GM19043 (cell line): Measurements from ENCODE around the gene NBEAL1.
"Not testable (repeated sequence)": the region's sequence is repeated elsewhere in the genome, so short reads cannot be mapped to it uniquely, and the experiment has no call there.

Experiments used
- ATAC-seq: cut with Tn5 transposase; IDR thresholded peaks from one replicate; pipeline ENCODE4 v1.9.1; 2021; ENCODE audit warnings: low read depth; ENCODE audit not compliant: unreplicated experiment

The NBEAL1 gene

DNA sequence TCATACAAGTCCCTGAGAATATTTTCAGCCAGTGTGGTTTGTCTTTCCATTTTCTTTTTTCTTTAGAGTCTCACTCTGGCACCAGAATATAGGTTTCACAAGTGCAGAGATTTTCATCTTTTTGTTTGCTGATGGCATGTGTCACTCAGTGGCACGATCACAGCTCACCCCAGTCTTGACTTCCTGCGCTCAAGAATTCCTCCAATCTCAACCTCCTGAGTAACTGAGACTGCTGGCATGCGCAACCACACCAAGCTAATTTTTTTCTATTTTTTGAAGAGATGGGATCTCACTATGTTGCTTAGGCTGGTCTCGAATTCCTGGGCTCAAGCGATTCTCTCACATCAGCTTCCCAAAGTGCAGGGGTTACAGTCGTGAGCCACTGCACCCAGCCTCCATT is 23.9 kb downstream of the NBEAL1 start:
- no peak for ATAC-seq

DNA sequence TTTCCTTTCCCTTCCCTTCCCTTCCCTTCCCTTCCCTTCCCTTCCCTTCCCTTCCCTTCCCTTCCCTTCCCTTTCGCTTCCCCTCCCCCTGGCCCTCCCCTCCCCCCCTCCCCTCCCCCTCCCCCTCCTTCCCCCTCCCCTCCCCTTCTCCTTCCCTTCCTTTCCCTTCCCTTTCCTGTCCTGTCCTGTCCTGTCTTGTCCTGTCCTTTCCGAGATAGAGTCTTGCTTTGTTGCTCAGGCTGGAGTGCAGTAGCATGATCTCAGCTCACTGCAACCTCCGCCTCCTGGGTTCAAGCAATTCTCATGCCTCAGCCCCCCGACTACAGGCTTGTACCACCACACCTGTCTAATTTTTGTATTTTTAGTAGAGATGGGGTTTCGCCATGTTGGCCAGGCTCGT is 24.5 kb downstream of the NBEAL1 start:
- ATAC-seq = not testable (repeated sequence)

DNA sequence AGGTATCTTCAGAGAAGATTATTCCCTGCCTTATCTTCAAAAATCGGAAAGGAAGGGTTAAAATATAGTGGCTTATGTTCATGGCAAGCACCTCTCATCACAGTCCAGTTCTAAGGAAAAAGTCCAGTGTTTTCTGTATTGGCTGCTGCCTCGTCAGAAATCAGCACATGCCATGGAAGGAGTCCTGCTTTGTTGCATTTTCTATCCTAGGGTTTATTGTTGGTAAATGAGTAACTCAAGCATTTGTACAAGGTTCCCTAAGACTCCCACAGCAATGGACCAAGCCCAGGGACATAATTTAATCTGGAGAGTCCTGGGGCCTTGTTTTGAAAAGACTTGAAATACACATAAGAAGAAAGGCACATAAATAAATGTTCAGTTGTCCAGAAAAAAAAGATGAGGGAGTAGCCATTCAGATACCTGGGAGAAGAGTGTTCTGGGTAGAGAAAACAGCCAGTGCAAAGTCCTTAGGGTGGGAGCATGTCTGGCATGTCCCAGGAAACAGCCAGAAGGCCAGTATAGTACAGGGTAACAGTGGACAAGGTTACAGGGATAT is 26.4 kb downstream of the NBEAL1 start:
- ATAC-seq = no peak

DNA sequence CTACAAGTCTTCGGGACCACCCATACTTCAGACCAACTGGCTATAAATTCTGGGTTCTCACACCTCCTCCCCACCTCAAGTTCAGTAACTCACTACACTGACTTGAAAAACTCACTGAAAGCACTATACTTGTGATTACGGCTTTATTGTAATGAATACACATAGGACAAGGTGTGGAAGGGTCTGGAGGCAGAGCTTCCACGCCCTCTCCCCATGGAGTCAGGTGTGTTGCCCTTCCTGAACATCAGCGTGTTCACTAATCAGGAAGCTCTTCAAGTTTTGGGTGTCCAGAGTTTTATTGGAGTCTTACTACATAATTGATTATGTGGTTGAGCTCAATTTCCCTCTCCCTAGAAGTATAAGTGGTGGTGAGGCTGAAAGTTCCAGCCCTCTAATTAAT is 27.5 kb downstream of the NBEAL1 start:
- no peak for ATAC-seq

DNA sequence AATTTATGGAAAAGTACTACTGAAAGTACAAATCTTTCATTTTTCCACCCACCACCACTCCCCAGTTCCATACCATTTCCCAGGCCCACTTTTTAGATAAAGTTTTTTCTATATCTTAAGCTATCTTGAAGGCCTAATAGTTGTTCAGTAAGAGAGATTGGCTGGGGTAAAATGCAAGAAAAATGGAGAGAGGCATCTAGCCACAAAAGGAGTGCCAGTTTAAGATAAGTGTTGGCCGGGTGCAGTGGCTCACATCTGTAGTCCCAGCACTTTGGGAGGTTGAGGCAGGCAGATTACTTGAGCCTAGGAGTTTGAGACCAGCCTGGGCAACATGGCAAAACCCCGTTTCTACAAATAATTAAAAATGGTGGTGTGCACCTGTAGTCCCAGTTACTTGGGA is 28.6 kb downstream of the NBEAL1 start:
- no peak for ATAC-seq

DNA sequence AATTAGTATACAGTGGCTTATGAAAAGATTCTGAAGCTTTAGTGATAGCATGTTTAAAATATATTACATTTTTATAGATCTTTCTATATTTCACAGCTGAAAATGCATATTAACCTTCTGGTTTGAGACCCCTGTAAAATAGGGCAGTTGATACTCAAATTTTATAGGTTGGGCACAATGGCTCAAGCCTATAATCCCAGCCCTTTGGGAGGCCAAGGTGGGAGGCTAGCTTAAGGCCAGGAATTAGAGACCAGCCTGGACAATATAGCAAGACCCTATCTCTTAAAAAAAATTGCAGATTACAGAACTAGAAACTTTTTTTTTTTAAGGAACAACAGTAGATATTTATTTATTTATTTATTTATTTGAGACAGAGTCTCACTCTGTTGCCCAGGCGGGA is 31.2 kb downstream of the NBEAL1 start:
- ATAC-seq = no peak

DNA sequence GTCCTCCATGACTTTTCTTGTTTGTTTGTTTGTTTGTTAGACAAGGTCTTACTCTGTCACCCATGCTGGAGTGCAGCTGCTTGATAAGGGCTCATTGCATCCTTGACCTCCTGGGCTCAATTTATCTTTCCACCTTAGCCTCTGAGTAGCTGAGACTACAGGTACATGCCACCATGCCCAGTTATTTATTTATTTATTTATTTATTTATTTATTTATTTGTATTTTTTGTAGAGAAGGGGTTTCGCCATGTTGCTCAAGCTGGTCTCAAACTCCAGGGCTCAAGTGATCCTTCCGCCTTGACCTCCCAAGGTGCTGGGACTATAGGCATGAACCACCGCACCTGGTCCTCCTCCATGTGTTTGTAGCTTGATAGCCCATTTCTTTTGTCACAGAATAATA is 37.9 kb downstream of the NBEAL1 start:
- ATAC-seq = no peak

DNA sequence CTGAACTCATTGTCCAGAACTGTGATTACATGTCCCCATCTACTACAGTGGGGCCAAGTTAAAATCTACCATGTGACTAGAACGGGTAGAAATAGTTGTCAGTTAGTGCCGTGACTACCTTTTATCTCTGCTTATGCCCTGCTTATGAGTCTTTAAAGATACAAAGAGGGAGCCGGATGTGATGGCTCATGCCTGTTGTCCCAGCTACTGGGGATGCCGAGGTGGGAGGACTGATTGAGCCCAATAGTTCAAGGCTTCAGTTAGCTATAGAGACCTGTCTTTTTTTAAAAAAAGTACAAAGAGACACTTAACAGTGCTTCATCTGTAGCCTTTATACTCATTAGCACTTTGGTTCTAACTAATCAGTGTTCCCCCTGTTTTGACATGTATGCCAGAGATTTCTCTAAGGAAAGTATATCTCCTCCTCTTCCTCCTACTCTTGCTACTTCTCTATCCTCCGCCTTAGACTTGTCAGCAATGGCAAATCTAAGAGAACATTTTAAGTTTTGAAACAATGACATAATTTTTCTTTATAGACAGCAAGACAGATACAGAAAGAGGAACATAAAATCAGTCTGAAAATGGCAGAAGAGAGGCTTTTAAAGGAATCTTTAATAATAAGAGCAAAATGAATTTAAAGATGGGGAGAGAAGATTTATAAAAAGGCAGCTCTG is 45.0 kb downstream of the NBEAL1 start:
- ATAC-seq = no peak

DNA sequence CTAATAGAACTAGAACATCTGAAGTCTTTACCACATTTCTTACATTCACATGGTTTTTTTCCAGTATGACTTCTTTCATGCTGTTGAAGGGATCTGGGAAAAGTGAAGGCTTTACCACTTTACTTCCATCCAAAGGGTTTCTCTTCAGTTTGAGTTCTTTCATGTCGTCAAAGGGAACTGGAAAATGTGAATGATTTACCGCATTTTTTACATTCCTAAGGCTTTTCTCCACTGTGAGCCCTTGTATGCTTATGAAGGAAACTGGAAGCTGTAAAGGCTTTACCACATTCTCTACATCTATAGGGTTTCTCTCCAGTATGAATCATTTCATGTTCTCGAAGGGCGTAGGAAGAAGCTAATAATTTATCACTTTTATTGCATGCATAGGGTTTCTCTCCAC is 46.7 kb downstream of the NBEAL1 start:
- no peak for ATAC-seq

DNA sequence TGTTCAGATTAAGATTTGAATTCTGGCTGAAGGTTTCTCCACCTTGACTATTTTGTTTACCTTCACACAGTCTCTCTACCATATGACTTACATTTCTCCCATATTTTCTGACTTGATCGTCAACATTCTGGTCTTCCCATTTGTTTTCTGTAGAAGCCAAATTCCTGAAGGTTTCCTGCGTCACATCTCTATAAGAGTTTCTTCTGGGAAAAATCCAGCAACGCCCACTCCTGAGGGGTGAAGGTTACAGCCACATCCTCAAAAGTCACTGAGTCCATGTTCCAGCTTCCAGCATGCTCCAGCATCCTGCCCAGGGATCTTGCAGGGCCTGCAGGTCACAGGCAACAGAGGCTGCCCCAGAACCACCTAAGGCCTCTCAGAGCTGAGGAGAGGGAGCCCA is 47.5 kb downstream of the NBEAL1 start:
- no peak for ATAC-seq

DNA sequence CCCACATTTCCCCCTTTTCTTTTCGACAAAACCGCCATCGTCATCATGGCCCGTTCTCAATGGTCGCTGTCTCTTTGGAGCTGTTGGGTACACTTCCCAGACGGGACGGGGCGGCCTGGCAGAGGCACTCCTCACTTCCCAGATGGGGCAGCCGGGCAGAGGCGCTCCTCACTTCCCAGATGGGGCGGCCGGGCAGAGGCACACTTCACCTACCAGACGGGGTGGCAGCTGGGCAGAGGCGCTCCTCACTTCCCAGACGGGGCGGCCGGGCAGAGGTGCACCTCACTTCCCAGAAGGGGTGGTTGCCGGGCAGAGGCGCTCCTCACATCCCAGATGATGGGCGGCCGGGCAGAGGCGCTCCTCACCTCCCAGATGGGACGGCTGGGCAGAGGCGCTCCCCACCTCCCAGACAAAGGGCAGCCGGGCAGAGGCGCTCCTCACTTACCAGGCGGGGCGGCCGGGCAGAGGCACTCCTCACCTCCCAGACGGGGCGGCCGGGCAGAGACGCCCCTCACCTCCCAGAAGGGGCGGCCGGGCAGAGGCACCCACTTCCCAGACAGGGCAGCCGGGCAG is 51.9 kb downstream of the NBEAL1 start:
- not testable (repeated sequence) for ATAC-seq

DNA sequence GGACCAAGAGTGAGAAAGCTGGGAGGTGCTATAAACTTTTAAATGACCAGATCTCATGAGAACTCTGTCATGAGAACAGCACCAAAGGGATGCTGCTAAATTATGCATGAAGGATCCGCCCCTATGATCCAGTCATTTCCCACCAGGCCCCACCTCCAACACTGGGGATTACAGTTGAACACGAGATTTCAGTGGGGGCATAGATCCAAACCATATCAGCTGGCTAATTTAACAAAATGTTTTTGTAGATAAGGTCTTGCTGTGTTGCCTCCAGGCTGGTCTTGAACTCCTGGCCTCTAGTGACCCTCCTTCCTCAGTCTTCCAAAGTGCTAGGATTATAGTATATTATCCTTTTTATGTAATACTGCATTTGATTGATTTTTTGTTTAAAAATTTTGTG is 56.0 kb downstream of the NBEAL1 start:
- ATAC-seq = no peak

DNA sequence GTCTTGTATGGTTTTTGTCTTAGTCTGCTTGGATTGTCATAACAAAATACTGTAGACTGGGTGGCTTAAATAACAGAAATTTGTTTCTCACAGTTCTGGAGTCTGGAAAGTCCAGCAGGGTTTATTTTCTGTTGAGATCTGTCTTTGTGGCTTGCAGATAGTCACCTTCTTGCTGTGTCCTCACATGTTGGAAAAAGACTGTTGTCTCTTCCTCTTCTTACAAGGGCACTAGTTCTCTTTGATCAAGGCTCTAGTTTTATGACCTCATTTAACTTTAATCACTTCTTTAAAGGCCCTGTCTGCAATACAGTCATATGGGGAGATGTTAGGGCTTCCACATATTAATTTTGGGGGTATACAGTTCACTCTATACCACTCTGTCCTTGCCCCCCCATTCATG is 56.5 kb downstream of the NBEAL1 start:
- no peak for ATAC-seq

DNA sequence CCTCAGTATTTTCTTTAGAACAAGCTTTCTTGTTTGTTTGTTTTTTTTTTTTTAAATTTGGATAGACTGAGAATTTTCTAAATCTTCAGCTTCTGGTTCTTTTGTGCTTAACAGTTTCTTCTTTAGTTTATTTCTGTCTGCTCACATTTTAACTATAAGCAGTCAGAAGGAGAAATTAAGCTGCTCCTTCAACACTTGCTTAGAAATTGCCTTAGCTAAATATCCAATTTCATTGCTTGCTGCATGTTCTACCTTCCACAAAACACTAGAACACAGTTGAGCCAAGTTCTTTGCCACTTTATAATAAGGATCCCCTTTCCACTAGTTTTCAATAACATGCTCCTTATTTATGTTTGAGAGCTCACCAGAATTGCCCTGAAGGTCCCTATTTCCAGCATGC is 57.7 kb downstream of the NBEAL1 start:
- ATAC-seq = no peak

DNA sequence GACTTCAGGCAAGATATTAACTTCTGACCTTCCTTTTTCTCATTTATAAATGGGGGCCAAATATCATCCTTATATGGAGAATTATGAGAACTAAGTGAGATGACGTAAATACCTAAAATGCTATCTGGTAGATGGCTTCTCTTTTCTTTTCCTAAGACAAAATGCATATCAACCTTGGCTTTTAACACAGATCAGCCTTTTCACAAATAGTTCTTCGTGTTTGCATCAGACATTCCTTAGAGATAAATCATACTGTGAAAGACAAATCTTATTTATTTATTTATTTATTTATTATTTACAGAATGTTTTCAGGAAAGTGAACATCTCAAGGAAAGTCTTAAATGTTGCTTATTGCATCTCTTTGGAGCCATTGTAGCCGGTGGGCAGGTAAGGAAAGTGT is 62.8 kb downstream of the NBEAL1 start:
- no peak for ATAC-seq

DNA sequence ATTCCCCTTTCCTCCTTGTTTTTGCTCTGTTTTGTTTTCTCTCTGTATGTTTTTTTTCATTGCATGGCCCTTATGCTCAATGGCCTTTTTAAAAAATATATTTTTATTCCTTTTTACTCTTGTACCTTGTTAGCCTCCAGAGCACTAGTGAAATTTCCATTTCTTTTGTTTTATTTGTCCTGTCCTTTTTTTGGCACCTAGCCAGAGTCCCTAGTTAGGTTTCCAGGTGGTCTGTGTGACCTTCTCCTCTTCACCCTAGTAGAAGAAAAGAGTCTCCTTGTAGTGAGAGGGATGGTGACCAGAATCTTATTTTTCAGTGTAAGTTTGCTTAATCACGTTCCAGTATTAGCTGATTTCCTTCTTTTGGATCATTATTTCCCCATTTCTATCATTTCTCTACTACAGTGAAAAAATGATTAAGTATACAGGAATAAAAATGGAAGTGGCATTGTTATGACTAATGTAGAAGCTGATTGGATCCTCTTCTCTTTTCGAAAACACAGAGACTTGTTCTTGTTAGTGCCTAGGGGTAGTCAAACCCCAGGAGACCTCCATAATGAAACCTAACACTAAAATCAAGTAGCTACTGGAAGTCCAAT is 65.9 kb downstream of the NBEAL1 start:
- no peak for ATAC-seq

DNA sequence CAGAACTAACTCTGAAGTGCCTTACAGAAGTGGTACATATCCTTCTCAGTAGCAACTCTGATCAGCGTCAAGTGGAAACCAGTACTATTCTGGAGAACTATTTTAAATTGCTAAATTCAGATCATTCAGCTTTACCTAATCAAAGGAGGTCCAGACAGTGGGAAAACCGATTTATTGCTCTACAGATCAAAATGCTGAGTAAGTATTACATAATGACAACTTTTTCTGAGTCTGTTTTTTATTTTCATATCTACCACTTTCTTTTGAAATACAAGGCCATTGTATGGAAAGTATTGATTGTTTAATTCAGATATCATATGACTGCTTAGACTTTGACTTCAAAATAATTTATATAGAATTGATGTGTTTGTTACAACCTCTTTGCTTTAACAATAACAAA is 68.7 kb downstream of the NBEAL1 start:
- no peak for ATAC-seq

DNA sequence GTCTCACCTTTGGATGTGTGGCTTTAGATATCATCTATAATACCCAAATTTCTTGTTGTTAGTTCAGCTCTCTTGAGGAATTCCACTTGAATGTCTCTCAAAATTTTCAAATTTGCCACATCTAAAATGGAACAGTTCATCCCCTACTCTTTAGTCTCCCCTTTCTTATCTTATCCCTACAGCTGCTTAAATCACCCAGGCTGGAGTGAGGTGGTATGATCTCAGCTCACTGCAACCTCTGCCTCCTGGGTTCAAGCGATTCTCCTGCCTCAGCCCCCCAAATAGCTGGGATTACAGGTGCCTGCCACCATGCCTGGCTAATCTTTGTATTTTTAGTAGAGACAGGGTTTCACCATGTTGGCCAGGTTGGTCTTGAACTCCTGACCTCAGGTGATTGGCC is 71.7 kb downstream of the NBEAL1 start:
- ATAC-seq = not testable (repeated sequence)

DNA sequence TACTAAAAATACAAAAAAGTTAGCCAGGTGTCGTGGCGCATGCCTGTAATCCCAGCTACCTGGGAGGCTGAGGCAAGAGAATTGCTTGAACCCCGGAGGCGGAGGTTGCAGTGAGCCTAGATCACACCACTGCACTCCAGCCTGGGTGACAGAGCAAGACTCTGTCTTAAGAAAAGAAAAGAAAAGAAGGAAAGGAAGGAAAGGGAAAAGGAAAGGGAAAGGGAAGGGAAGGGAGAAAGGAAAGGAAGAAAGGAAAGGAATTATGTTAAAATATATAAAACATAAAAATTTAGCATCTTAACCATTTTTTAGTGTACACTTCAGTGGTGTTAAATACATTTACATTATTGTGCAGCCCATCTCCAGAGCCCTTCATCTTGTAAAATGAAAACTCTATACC is 76.0 kb downstream of the NBEAL1 start:
- ATAC-seq = not testable (repeated sequence)

DNA sequence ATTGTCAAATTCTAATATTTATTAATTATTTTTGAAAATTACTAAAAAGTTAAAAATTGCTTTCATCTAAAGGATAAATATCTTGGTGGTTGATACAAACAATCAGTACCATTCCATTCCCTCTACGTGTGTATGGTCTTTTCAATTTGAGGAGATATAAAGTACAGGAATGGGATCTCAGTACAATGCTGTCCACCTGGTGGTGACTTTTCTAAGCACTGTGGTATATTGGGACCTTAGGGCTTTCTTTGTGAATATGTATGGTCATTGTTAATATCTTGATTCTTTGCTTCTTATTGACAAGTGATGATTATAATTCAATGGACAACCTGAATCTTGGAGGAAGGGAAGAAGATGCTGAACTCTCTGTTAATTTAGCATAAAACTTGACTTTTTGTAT is 83.1 kb downstream of the NBEAL1 start:
- no peak for ATAC-seq

DNA sequence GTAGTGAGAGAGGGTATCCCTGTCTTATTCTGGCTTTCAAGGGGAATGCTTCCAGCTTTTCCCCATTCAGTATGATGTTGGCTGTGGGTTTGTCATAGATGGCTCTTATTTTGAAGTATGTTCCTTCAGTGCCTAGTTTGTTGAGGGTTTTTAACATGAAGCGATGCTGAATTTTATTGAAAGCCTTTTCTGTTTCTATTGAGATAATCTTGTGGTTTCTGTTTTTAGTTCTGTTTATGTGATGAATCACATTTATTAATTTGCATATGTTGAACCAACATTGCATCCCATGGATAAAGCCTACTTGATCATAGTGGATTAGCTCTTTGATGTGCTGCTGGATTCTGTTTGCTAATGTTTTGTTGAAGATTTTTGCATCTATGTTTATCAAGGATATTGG is 87.7 kb downstream of the NBEAL1 start:
- not testable (repeated sequence) for ATAC-seq

DNA sequence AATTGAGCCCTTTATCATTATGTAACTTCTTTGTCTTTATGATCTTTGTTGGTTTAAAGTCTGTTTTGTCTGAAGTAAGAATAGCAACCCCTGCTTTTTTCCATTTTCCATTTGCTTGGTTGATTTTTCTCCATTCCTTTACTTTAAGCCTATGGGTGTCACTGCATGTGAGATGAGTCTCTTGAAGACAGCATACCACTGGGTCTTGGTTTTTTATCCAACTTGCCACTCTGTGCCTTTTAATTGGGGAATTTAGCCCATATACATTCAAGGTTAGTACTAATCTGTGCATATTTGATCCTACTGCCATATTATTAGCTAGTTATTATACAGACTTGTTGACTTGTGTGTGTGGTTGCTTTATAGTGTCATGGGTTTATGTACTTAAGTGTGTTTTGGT is 89.6 kb downstream of the NBEAL1 start:
- no peak for ATAC-seq
